HEK293T (cell line): ENCODE measurements around the gene USP30.

Experiments used
- BHLHE40 ChIP-seq: fragments of 450-650 bp; IDR thresholded peaks from 2 replicates; pipeline ENCODE4 v1.6.1; 2016; ENCODE audit warnings: mild to moderate bottlenecking, moderate library complexity, borderline replicate concordance
- CTBP1 ChIP-seq: fragments of 450-650 bp; IDR thresholded peaks from 2 replicates; pipeline ENCODE4 v1.6.1; 2016; ENCODE audit warnings: borderline replicate concordance
- FOXK2 ChIP-seq: fragments of 450-650 bp; IDR thresholded peaks from 2 replicates; pipeline ENCODE4 v1.6.1; 2016; ENCODE audit warnings: mild to moderate bottlenecking
- FOXM1 ChIP-seq: fragments of 450-650 bp; IDR thresholded peaks from 2 replicates; pipeline ENCODE4 v1.6.1; 2017; ENCODE audit warnings: mild to moderate bottlenecking, borderline replicate concordance
- HDGF ChIP-seq: fragments of 450-650 bp; IDR thresholded peaks from 2 replicates; pipeline ENCODE4 v1.6.1; 2017; ENCODE audit warnings: antibody characterized with exemption, borderline replicate concordance
- L3MBTL2 ChIP-seq: fragments of 450-650 bp; conservative IDR thresholded peaks from 2 replicates; pipeline ENCODE4 v1.6.1; 2016; ENCODE audit warnings: mild to moderate bottlenecking
- LEF1 ChIP-seq: fragments of 450-650 bp; IDR thresholded peaks from 2 replicates; pipeline ENCODE4 v1.6.1; 2017; ENCODE audit warnings: mild to moderate bottlenecking, borderline replicate concordance
- NFRKB ChIP-seq: fragments of 450-650 bp; IDR thresholded peaks from 2 replicates; pipeline ENCODE4 v1.6.1; 2016; ENCODE audit warnings: mild to moderate bottlenecking, moderate library complexity
- PKNOX1 ChIP-seq: fragments of 450-650 bp; IDR thresholded peaks from 2 replicates; pipeline ENCODE4 v1.6.1; 2016
- SP1 ChIP-seq: fragments of 450-650 bp; IDR thresholded peaks from 2 replicates; pipeline ENCODE4 v1.6.1; 2017
- ZNF384 ChIP-seq: fragments of 450-650 bp; IDR thresholded peaks from 2 replicates; pipeline ENCODE4 v1.6.1; 2016

- TF ChIP-seq ZNF384 (no peak), CTBP1 (no peak), PKNOX1 (no peak), LEF1 (no peak), HDGF (no peak), BHLHE40 (no peak), NFRKB (no peak), SP1 (no peak), L3MBTL2 (no peak), FOXM1 (no peak), FOXK2 (no peak)
Observed at GRCh38 chr12:109120557-109120956, 68.2 kb downstream of the USP30 start.
